Measurements from ENCODE around the gene DPYD.
A peak's percentile ranks its signal among the peaks of the same experiment; 100 is the strongest.

DPYD gene

GRCh38 chr1:97677702-97678101 is 243.1 kb downstream of the DPYD start:
- no peak for TF ChIP-seq ZFX (IDR thresholded peaks at IDR 0.05)
- TF ChIP-seq, protein P1, sequence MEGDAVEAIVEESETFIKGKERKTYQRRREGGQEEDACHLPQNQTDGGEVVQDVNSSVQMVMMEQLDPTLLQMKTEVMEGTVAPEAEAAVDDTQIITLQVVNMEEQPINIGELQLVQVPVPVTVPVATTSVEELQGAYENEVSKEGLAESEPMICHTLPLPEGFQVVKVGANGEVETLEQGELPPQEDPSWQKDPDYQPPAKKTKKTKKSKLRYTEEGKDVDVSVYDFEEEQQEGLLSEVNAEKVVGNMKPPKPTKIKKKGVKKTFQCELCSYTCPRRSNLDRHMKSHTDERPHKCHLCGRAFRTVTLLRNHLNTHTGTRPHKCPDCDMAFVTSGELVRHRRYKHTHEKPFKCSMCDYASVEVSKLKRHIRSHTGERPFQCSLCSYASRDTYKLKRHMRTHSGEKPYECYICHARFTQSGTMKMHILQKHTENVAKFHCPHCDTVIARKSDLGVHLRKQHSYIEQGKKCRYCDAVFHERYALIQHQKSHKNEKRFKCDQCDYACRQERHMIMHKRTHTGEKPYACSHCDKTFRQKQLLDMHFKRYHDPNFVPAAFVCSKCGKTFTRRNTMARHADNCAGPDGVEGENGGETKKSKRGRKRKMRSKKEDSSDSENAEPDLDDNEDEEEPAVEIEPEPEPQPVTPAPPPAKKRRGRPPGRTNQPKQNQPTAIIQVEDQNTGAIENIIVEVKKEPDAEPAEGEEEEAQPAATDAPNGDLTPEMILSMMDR (conservative IDR thresholded peaks at IDR 0.05): no peak
- H3K27ac ChIP-seq: no peak overlapping the region

- H3K27ac ChIP-seq: no peak overlapping the region
- TF ChIP-seq, protein P1 (conservative IDR thresholded peaks at IDR 0.05): no peak
- no peak for TF ChIP-seq ZFX (IDR thresholded peaks at IDR 0.05)
Measured at GRCh38 chr1:97674517-97674916, 246.3 kb downstream of the DPYD start.

GRCh38 chr1:97668945-97669344 is 251.9 kb downstream of the DPYD start:
- no peak for TF ChIP-seq ZFX (IDR thresholded peaks at IDR 0.05)
- TF ChIP-seq, protein P1 (conservative IDR thresholded peaks at IDR 0.05): peak; percentile 39
- no peak overlapping the region for H3K27ac ChIP-seq

DNA sequence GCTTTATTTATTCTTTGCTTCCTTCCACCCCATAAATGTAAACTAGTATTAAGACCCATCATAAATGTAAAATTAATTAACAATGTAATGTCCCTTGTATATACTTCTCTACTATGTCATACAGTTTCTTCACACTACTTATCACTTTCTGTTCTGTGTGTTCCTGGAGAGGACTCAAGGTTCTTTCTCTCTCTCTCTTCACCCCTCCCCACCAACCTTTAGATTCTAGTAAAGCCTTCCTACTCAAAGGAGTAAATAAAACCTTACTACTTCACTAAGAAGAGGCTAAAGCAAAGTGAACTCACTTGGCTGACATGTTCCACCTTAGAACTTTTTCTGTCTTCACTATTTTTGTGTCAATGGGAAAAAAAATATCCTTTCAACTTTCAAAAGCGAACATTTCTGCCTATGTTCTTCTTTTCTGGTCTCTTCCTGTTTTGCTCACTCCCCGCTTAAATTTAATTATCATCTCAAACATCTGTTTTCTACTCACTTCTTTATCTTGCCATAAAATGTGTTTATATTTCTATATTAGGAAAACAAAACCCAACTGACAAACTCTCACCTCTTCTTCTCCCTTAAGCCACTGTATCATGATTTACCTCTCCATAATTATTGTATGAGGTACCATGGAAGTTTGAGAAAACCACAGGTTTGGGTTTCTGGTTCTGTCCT is 260.3 kb downstream of the DPYD start:
- TF ChIP-seq, protein P1 (conservative IDR thresholded peaks at IDR 0.05): no peak
- TF ChIP-seq ZFX (IDR thresholded peaks at IDR 0.05): no peak
- no peak overlapping the region for H3K27ac ChIP-seq

DNA sequence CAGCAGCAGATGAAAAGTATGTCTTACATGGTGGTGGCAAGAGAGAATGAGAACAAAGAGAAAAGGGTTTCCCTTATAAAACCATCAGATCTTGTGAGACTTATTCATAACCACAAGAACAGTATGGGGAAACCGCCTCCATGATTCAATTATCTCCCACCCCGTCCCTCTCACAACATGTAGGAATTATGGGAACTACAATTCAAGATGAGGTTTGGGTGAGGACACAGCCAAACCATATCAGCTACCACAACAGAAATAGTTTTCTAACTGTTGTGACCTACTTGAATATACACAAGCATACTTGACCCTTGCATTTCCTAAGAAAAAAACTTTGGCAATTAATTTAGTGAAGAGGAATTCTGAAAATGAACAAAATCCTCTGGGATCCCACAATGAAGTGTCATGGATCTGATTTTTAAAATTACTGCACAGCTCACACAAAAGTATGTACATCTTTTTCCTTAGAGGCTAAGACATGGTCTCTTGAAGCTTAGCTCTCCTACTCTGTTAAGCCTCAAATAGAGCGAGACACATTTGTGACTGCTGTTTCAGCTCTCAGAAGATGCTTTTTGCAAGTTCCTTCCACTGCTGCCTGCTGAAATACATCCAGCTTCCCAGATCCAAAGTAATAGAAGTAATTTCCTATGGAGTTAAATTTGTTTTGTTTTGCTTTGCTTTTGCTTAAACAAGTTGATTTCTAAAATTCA is 265.8 kb downstream of the DPYD start:
- TF ChIP-seq, protein P1 (conservative IDR thresholded peaks at IDR 0.05): no peak
- TF ChIP-seq ZFX (IDR thresholded peaks at IDR 0.05): no peak
- no peak overlapping the region for H3K27ac ChIP-seq

- no peak for TF ChIP-seq ZFX (IDR thresholded peaks at IDR 0.05)
- TF ChIP-seq, protein P1 (conservative IDR thresholded peaks at IDR 0.05): no peak
- no peak overlapping the region for H3K27ac ChIP-seq
Measured at GRCh38 chr1:97651250-97651649, 269.6 kb downstream of the DPYD start.

GRCh38 chr1:97649591-97649990 is 271.2 kb downstream of the DPYD start:
- no peak overlapping the region for H3K27ac ChIP-seq
- TF ChIP-seq ZFX (IDR thresholded peaks at IDR 0.05): no peak
- TF ChIP-seq, protein P1 (conservative IDR thresholded peaks at IDR 0.05): no peak

Measured in C4-2B (cell line).